Keratinocyte (primary cell): ENCODE data around the gene BTBD6. TPM values are rescaled to one million over a fixed set of nuclear protein-coding genes. Genes with fewer than 3 reads are reported as not detected.

ENCODE experiments used
- DNase-seq: peaks from one replicate; pipeline ENCODE4 v3.0.0-alpha.2; 2011; ENCODE audit warnings: low read depth, missing footprints, low spot score
- FAIRE-seq: peaks from 2 replicates; lab custom pipeline; 2011; peaks lifted over from hg19 to GRCh38; lab: Jason Lieb, UNC
- H2AFZ ChIP-seq: 2 replicates; pipeline ENCODE4 v1.6.0; 2012; ENCODE audit warnings: low read length, control low read depth, inconsistent platforms; ENCODE audit not compliant: control insufficient read depth
- H3K27ac ChIP-seq: 2 replicates; pipeline ENCODE4 v1.5.1; 2011; ENCODE audit warnings: low read length; ENCODE audit not compliant: control insufficient read depth, insufficient read depth
- H3K27me3 ChIP-seq: 3 replicates; pipeline ENCODE4 v1.6.0; 2011; ENCODE audit warnings: low read length; ENCODE audit not compliant: control insufficient read depth, insufficient read depth; ENCODE audit errors: extremely low read depth
- H3K36me3 ChIP-seq, 2 experiments: 2 replicates in 1 of 2; 3 replicates in 1 of 2; pipeline ENCODE4 v1.5.1; 2011; ENCODE audit warnings: low read length in 2 of 2, mild to moderate bottlenecking in 1 of 2; ENCODE audit not compliant: control insufficient read depth in 2 of 2, insufficient read depth in 2 of 2; ENCODE audit errors: extremely low read depth in 1 of 2
- H3K4me1 ChIP-seq: 3 replicates; pipeline ENCODE4 v1.5.1; 2011; ENCODE audit warnings: low read length; ENCODE audit not compliant: control insufficient read depth, insufficient read depth; ENCODE audit errors: extremely low read depth
- H3K4me2 ChIP-seq: 3 replicates; pipeline ENCODE4 v1.6.0; 2011; ENCODE audit warnings: low read depth, low read length; ENCODE audit not compliant: control insufficient read depth, insufficient read depth; ENCODE audit errors: extremely low read depth
- H3K4me3 ChIP-seq, 3 experiments: fragments of 200-600 bp in 1 of 3; sonication (generic) in 1 of 3; 2 replicates in 2 of 3; 3 replicates in 1 of 3; pipeline ENCODE4 v1.5.1; 2011 to 2016; ENCODE audit warnings: low read length in 3 of 3, mild to moderate bottlenecking in 3 of 3, control low read depth in 2 of 3, inconsistent platforms in 1 of 3, low read depth in 1 of 3, mixed read lengths in 1 of 3, mixed run types in 1 of 3, moderate library complexity in 1 of 3; ENCODE audit not compliant: control insufficient read depth in 2 of 3, insufficient read depth in 2 of 3; ENCODE audit errors: extremely low read depth in 1 of 3
- H3K79me2 ChIP-seq: 2 replicates; pipeline ENCODE4 v1.6.0; 2012; ENCODE audit warnings: low read length; ENCODE audit not compliant: control insufficient read depth, insufficient read depth
- H3K9ac ChIP-seq: 3 replicates; pipeline ENCODE4 v1.6.0; 2011; ENCODE audit warnings: low read length; ENCODE audit not compliant: control insufficient read depth, insufficient read depth; ENCODE audit errors: extremely low read depth
- H3K9me1 ChIP-seq: 3 replicates; pipeline ENCODE4 v1.6.0; 2011; ENCODE audit warnings: low read length; ENCODE audit not compliant: control insufficient read depth, insufficient read depth; ENCODE audit errors: extremely low read depth
- H3K9me3 ChIP-seq: 2 replicates; pipeline ENCODE4 v1.5.1; 2012; ENCODE audit warnings: low read depth, low read length; ENCODE audit not compliant: control insufficient read depth
- H4K20me1 ChIP-seq: 3 replicates; pipeline ENCODE4 v1.6.0; 2011; ENCODE audit warnings: low read length; ENCODE audit not compliant: control insufficient read depth, insufficient read depth; ENCODE audit errors: extremely low read depth
- EZH2 ChIP-seq: IDR thresholded peaks from one replicate; pipeline ENCODE4 v1.6.1; 2012; ENCODE audit warnings: inconsistent platforms, mild to moderate bottlenecking, low read length, moderate library complexity
- dilution Hi-C: fragments of 300-500 bp; cut with MboI; formaldehyde crosslinking; loops from one replicate; pipeline ENCODE4 v1.7.0; 2020; ENCODE audit warnings: low sequenced_read_pairs; ENCODE audit not compliant: extremely low pct_ligation_motif_present
- polyA plus RNA-seq, 5 experiments: library from polyadenylated mRNA; depleted of rRNA in 3 of 5; stranded (reverse) in 3 of 5; stranded (forward) in 1 of 5; unstranded in 1 of 5; fragments of >200 nt; gene quantifications; 1 replicate in 1 of 5; 2 replicates in 3 of 5; 3 replicates in 1 of 5; pipeline versions ENCODE4 v1.2.1 to v1.2.3, GENCODE V29; 2011 to 2012; ENCODE audit warnings: missing spikeins in 2 of 5, low read depth in 1 of 5, low replicate concordance in 1 of 5
- TF ChIP-seq, protein P1 (sequence below), 3 experiments: IDR thresholded peaks in 1 of 3; conservative IDR thresholded peaks in 1 of 3; optimal IDR thresholded peaks in 1 of 3; 2 replicates in 2 of 3; 3 replicates in 1 of 3; pipeline versions ENCODE3 to v1.5.1; 2011; ENCODE audit warnings: low read length in 3 of 3, mild to moderate bottlenecking in 3 of 3, moderate library complexity in 2 of 3, control low read depth in 1 of 3, inconsistent platforms in 1 of 3; ENCODE audit not compliant: insufficient read depth in 2 of 3; ENCODE audit errors: extremely low read depth in 1 of 3

The BTBD6 gene
- polyA plus RNA-seq, 1 donor (not counting 4 experiments of a cell fraction or from before 2014, with no cell fraction given), result 22.2 TPM

DNA sequence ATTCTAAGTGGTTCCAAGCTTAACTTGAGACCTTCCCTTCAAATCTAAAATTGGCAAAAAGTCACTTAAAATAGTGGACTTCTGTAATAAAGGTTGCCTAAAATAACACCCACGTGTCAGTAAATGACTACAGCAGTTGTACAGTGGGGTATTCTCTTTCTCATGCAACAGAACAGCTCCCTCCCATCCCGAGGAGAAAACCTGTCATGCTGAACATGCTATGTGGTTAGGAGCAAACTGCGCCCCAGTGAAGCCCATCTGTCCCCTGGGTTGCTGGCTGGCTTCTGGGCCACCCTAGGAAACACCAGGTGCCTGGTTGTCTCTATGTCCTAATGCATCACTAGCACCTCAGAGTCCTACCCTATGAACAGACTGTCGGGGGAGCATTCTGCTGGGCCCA, 2.7 kb downstream of the BTBD6 start:
- Histone ChIP-seq H3K79me2 (peaks cover 15% of the 10 kb centered on the region), H3K4me1 (peaks cover 7% of the 10 kb centered on the region), H2AFZ (no peak overlapping the region), H3K36me3 (peaks cover 17 to 19% of the 10 kb centered on the region in 2 experiments), H3K9ac (no peak overlapping the region), H3K4me3 (no peak overlapping the region), H4K20me1 (no peaks in the 10 kb centered on the region), H3K9me3 (no peaks in the 10 kb centered on the region), H3K27me3 (no peaks in the 10 kb centered on the region), H3K27ac (no peak overlapping the region), H3K9me1 (no peaks in the 10 kb centered on the region), H3K4me2 (no peak overlapping the region)
- FAIRE-seq (no peak), DNase-seq (no peak)
- TF ChIP-seq EZH2, result no peak
- TF ChIP-seq, protein P1, sequence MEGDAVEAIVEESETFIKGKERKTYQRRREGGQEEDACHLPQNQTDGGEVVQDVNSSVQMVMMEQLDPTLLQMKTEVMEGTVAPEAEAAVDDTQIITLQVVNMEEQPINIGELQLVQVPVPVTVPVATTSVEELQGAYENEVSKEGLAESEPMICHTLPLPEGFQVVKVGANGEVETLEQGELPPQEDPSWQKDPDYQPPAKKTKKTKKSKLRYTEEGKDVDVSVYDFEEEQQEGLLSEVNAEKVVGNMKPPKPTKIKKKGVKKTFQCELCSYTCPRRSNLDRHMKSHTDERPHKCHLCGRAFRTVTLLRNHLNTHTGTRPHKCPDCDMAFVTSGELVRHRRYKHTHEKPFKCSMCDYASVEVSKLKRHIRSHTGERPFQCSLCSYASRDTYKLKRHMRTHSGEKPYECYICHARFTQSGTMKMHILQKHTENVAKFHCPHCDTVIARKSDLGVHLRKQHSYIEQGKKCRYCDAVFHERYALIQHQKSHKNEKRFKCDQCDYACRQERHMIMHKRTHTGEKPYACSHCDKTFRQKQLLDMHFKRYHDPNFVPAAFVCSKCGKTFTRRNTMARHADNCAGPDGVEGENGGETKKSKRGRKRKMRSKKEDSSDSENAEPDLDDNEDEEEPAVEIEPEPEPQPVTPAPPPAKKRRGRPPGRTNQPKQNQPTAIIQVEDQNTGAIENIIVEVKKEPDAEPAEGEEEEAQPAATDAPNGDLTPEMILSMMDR (optimal IDR thresholded peaks at IDR 0.05 in 1 of 3, IDR thresholded peaks at IDR 0.05 in 1 of 3, conservative IDR thresholded peaks at IDR 0.05 in 1 of 3; ENCODE audit: extremely low read depth in 1 of 3, insufficient read depth in 2 of 3, low read length in 3 of 3), result no peak
- dilution Hi-C loops, result no loop called here

DNA sequence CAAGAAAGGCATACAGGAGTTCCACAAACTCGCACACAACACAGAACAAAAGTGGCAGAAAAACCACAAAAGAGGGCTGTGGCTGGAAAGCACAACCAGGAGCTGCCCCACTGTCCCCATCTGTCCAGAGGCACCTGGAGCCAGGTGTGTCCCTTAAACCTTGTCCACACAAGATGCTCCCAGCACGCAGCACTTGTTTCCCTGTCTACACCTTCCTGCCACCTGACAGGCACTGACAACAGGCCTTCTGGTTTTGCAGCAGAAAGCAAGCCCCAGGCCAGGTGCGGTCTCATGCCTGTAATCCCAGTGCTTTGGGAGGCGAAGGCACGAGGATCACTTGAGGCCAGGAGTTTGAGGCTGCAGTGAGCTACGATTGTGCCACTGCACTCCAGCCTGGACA, 3.6 kb downstream of the BTBD6 start:
- peaks cover 7% of the 10 kb centered on the region for H3K4me1 ChIP-seq
- H3K9ac ChIP-seq, result no peak overlapping the region
- H3K79me2 ChIP-seq, result peaks cover 15% of the 10 kb centered on the region
- TF ChIP-seq, protein P1 (optimal IDR thresholded peaks at IDR 0.05 in 1 of 3, IDR thresholded peaks at IDR 0.05 in 1 of 3, conservative IDR thresholded peaks at IDR 0.05 in 1 of 3; ENCODE audit: extremely low read depth in 1 of 3, insufficient read depth in 2 of 3, low read length in 3 of 3), result no peak
- no peak for TF ChIP-seq EZH2
- H3K4me3 ChIP-seq, result no peak overlapping the region
- no peaks in the 10 kb centered on the region for H3K9me3 ChIP-seq
- no peak overlapping the region for H3K4me2 ChIP-seq
- no peaks in the 10 kb centered on the region for H4K20me1 ChIP-seq
- dilution Hi-C loops, result no loop called here
- no peak overlapping the region for H2AFZ ChIP-seq
- DNase-seq (no peak), FAIRE-seq (no peak)
- H3K36me3 ChIP-seq, result peaks cover 16 to 17% of the 10 kb centered on the region in 2 experiments
- H3K9me1 ChIP-seq, result no peaks in the 10 kb centered on the region
- H3K27ac ChIP-seq, result no peak overlapping the region
- no peaks in the 10 kb centered on the region for H3K27me3 ChIP-seq
